ENCODE results near the gene HSPBP1. TPM values are rescaled to one million over a fixed set of nuclear protein-coding genes. Genes with fewer than 3 reads are reported as not detected.

The HSPBP1 gene
- polyA plus RNA-seq, 3 donors, result 12.3 to 17.0 (median 15.3) TPM

- H3K36me3 Mint-ChIP-seq, result peaks cover 19 to 23% of the 10 kb centered on the region in 2 donors
- no peak overlapping the region for H3K4me3 ChIP-seq (replicated peaks in 1 of 3; ENCODE audit: low read depth in 2 of 3, low read length in 3 of 3)
- peaks cover 30 to 39% of the 10 kb centered on the region in 2 donors for H3K4me1 ChIP-seq (ENCODE audit: control insufficient read depth in 1 of 2, insufficient read depth in 2 of 2, low read length in 2 of 2)
- intact Hi-C loops (cut with micrococcal nuclease), result loop anchor here in 1 of 2 donors (2.0 kb wide), 1 partner anchor 20 kb away; the partner anchor contains the start of gene PPP6R1
- H3K9me3 ChIP-seq (replicated peaks in 1 of 2; ENCODE audit: control insufficient read depth in 1 of 2, insufficient read depth in 1 of 2, low read length in 2 of 2), result no peaks in the 10 kb centered on the region
- peaks cover 0 to 5% (median 0%) of the 10 kb centered on the region in 7 donors for H3K9me3 Mint-ChIP-seq
- DNase-seq, result no peak
- H3K27me3 Mint-ChIP-seq (ENCODE audit: low read depth in 3 of 3), result peaks cover 4 to 10% (median 10%) of the 10 kb centered on the region in 3 donors
- H2AFZ ChIP-seq (ENCODE audit: insufficient read depth, low read depth, low read length, poor library complexity, severe bottlenecking), result no peak overlapping the region
- H3K4me2 ChIP-seq (replicated peaks; ENCODE audit: extremely low read depth, low read length, poor library complexity, severe bottlenecking), result no peak overlapping the region
- no peak overlapping the region for H3K27ac ChIP-seq (ENCODE audit: low read depth in 1 of 2, low read length in 2 of 2)
- H3K27ac Mint-ChIP-seq, result peak overlapping the region in 2 of 7 donors; percentile 36 to 82
- H3K9ac ChIP-seq (ENCODE audit: insufficient read depth, low read length, poor library complexity, severe bottlenecking), result no peak overlapping the region
- peaks cover 37% of the 10 kb centered on the region for H3K4me1 Mint-ChIP-seq
- peaks cover 0 to 7% of the 10 kb centered on the region in 2 donors for H3K27me3 ChIP-seq (ENCODE audit: control insufficient read depth in 2 of 2, insufficient read depth in 2 of 2, low read length in 2 of 2)
- H3K4me3 Mint-ChIP-seq, result no peak overlapping the region
- H4K20me1 ChIP-seq (ENCODE audit: insufficient read depth, low read length), result no peaks in the 10 kb centered on the region
- H3K36me3 ChIP-seq (replicated peaks in 1 of 2; ENCODE audit: control insufficient read depth in 1 of 2, insufficient read depth in 2 of 2, low read length in 2 of 2), result peaks cover 0 to 15% of the 10 kb centered on the region in 2 donors
- peaks cover 4% of the 10 kb centered on the region for H3K79me2 ChIP-seq (ENCODE audit: insufficient read depth, low read length)
- no peak for TF ChIP-seq CTCF (IDR thresholded peaks at IDR 0.05)
- WGBS (ENCODE audit: insufficient coverage), result 98% methylated on average over 8 of the region's 13 CpGs
These were observed 1.3 kb downstream of the HSPBP1 start for GRCh38 chr19:55278391-55279135.

- peaks cover 4% of the 10 kb centered on the region for H3K79me2 ChIP-seq (ENCODE audit: insufficient read depth, low read length)
- no peaks in the 10 kb centered on the region for H3K9me3 ChIP-seq (replicated peaks in 1 of 2; ENCODE audit: control insufficient read depth in 1 of 2, insufficient read depth in 1 of 2, low read length in 2 of 2)
- peak overlapping the region; percentile 59 to 69 for H3K27ac ChIP-seq (ENCODE audit: low read depth in 1 of 2, low read length in 2 of 2)
- Mint-ChIP-seq H3K36me3 (peaks cover 27 to 34% of the 10 kb centered on the region in 2 donors), H3K4me3 (no peak overlapping the region), H3K27me3 (ENCODE audit: low read depth in 3 of 3) (peaks cover 0 to 3% (median 0%) of the 10 kb centered on the region in 3 donors), H3K9me3 (peaks cover 0 to 2% (median 0%) of the 10 kb centered on the region in 7 donors), H3K4me1 (peaks cover 37% of the 10 kb centered on the region), H3K27ac (peak overlapping the region; percentile 67 to 90 (median 86))
- peak overlapping the region; percentile 12 for H3K4me2 ChIP-seq (replicated peaks; ENCODE audit: extremely low read depth, low read length, poor library complexity, severe bottlenecking)
- H3K9ac ChIP-seq (ENCODE audit: insufficient read depth, low read length, poor library complexity, severe bottlenecking), result no peak overlapping the region
- no peak for DNase-seq
- no peaks in the 10 kb centered on the region for H3K27me3 ChIP-seq (ENCODE audit: control insufficient read depth in 2 of 2, insufficient read depth in 2 of 2, low read length in 2 of 2)
- no peak for TF ChIP-seq CTCF (IDR thresholded peaks at IDR 0.05)
- no peak overlapping the region for H2AFZ ChIP-seq (ENCODE audit: insufficient read depth, low read depth, low read length, poor library complexity, severe bottlenecking)
- over 99% methylated on average over 15 of the region's 17 CpGs for WGBS (ENCODE audit: insufficient coverage)
- H3K4me3 ChIP-seq (replicated peaks in 1 of 3; ENCODE audit: low read depth in 2 of 3, low read length in 3 of 3), result no peak overlapping the region
- H4K20me1 ChIP-seq (ENCODE audit: insufficient read depth, low read length), result no peaks in the 10 kb centered on the region
- peaks cover 30 to 39% of the 10 kb centered on the region in 2 donors for H3K4me1 ChIP-seq (ENCODE audit: control insufficient read depth in 1 of 2, insufficient read depth in 2 of 2, low read length in 2 of 2)
- intact Hi-C loops (cut with micrococcal nuclease), result no loop called here
- H3K36me3 ChIP-seq (replicated peaks in 1 of 2; ENCODE audit: control insufficient read depth in 1 of 2, insufficient read depth in 2 of 2, low read length in 2 of 2), result peaks cover 3 to 22% of the 10 kb centered on the region in 2 donors
These were observed 2.4 kb downstream of the HSPBP1 start for GRCh38 chr19:55277494-55277893.
